ENCODE data around the gene COX11. TPM values are rescaled to one million over a fixed set of nuclear protein-coding genes. Genes with fewer than 3 reads are reported as not detected.

Gene COX11
- total and polyA plus RNA-seq, 2 experiments from 2014 or later = 38.9 to 46.8 TPM

GRCh38 chr17:54996441-54996840 lies 28.0 kb upstream of the COX11 start:
- no peak for TF ChIP-seq EZH2 (IDR thresholded peaks at IDR 0.05; ENCODE audit: insufficient read depth, poor library complexity, severe bottlenecking)
- no peak for TF ChIP-seq EZH2phosphoT487 (IDR thresholded peaks at IDR 0.05; ENCODE audit: insufficient read depth, low read depth)
- WGBS, 2 experiments (ENCODE audit: low coverage in 1 of 2, low lambda C conversion rate in 2 of 2, missing lambda C conversion rate in 2 of 2) = 93 to 95% methylated on average over 1 of the region's 1 CpG
- Histone ChIP-seq H3K4me3 (no peak overlapping the region), H3K9ac (no peak overlapping the region), H3K27me3 (replicated peaks; ENCODE audit: insufficient read depth) (no peaks in the 10 kb centered on the region), H3K9me3 (ENCODE audit: low read depth) (no peaks in the 10 kb centered on the region), H3K9me2 (ENCODE audit: insufficient read depth) (no peaks in the 10 kb centered on the region), H3K79me2 (ENCODE audit: insufficient read depth) (no peaks in the 10 kb centered on the region), H3K27ac (no peak overlapping the region), H3K36me3 (ENCODE audit: low read depth) (peaks cover 8% of the 10 kb centered on the region; the same call in 1 of the 2 replicates), H3F3A (ENCODE audit: insufficient read depth) (no peaks in the 10 kb centered on the region), H3K4me2 (ENCODE audit: unreplicated experiment) (no peak overlapping the region), H3K4me1 (ENCODE audit: insufficient read depth) (no peaks in the 10 kb centered on the region), H4K20me1 (ENCODE audit: insufficient read depth) (no peaks in the 10 kb centered on the region), H2AFZ (no peak overlapping the region)
- in situ Hi-C loops (cut with MboI) = loop anchor here (25.0 kb wide), 1 partner anchor 516 kb away; the partner anchor contains the start of gene SMIM36
- DNase-seq = no peak

GRCh38 chr17:54992797-54993639 lies 24.6 kb upstream of the COX11 start:
- no peaks in the 10 kb centered on the region for H3K79me2 ChIP-seq (ENCODE audit: insufficient read depth)
- no peaks in the 10 kb centered on the region for H3K27me3 ChIP-seq (replicated peaks; ENCODE audit: insufficient read depth)
- H3K9ac ChIP-seq = no peak overlapping the region
- no peak overlapping the region for H3K4me3 ChIP-seq
- no peak for TF ChIP-seq EZH2 (IDR thresholded peaks at IDR 0.05; ENCODE audit: insufficient read depth, poor library complexity, severe bottlenecking)
- no peak for TF ChIP-seq EZH2phosphoT487 (IDR thresholded peaks at IDR 0.05; ENCODE audit: insufficient read depth, low read depth)
- no peak overlapping the region for H3K27ac ChIP-seq
- no peaks in the 10 kb centered on the region for H3K9me3 ChIP-seq (ENCODE audit: low read depth)
- no peaks in the 10 kb centered on the region for H3K4me1 ChIP-seq (ENCODE audit: insufficient read depth)
- no peak overlapping the region for H3K4me2 ChIP-seq (ENCODE audit: unreplicated experiment)
- 68 to 69% methylated on average over 8 of the region's 8 CpGs for WGBS, 2 experiments (ENCODE audit: low coverage in 1 of 2, low lambda C conversion rate in 2 of 2, missing lambda C conversion rate in 2 of 2)
- no peaks in the 10 kb centered on the region for H3K36me3 ChIP-seq (ENCODE audit: low read depth)
- in situ Hi-C loops (cut with MboI) = loop anchor here (25.0 kb wide), 1 partner anchor 519 kb away; the partner anchor contains the start of gene SMIM36
- no peak overlapping the region for H2AFZ ChIP-seq
- DNase-seq = peak; percentile 69
- H3F3A ChIP-seq (ENCODE audit: insufficient read depth) = no peaks in the 10 kb centered on the region
- H3K9me2 ChIP-seq (ENCODE audit: insufficient read depth) = no peaks in the 10 kb centered on the region
- no peaks in the 10 kb centered on the region for H4K20me1 ChIP-seq (ENCODE audit: insufficient read depth)

GRCh38 chr17:54991567-54991966 lies 23.1 kb upstream of the COX11 start:
- Histone ChIP-seq H3K9me3 (ENCODE audit: low read depth) (no peaks in the 10 kb centered on the region), H3K9me2 (ENCODE audit: insufficient read depth) (no peaks in the 10 kb centered on the region), H3K79me2 (ENCODE audit: insufficient read depth) (no peaks in the 10 kb centered on the region), H3K36me3 (ENCODE audit: low read depth) (no peaks in the 10 kb centered on the region), H3K4me1 (ENCODE audit: insufficient read depth) (no peaks in the 10 kb centered on the region), H3K27ac (no peak overlapping the region), H3K27me3 (replicated peaks; ENCODE audit: insufficient read depth) (no peaks in the 10 kb centered on the region), H3K4me3 (no peak overlapping the region), H3K9ac (no peak overlapping the region), H3F3A (ENCODE audit: insufficient read depth) (no peaks in the 10 kb centered on the region), H2AFZ (no peak overlapping the region), H3K4me2 (ENCODE audit: unreplicated experiment) (no peak overlapping the region), H4K20me1 (ENCODE audit: insufficient read depth) (no peaks in the 10 kb centered on the region)
- TF ChIP-seq EZH2phosphoT487 (IDR thresholded peaks at IDR 0.05; ENCODE audit: insufficient read depth, low read depth) (no peak), EZH2 (IDR thresholded peaks at IDR 0.05; ENCODE audit: insufficient read depth, poor library complexity, severe bottlenecking) (no peak)
- in situ Hi-C loops (cut with MboI) = loop anchor here (25.0 kb wide), 1 partner anchor 521 kb away; the partner anchor contains the start of gene SMIM36
- 92 to 96% methylated on average over 1 of the region's 1 CpG for WGBS, 2 experiments (ENCODE audit: low coverage in 1 of 2, low lambda C conversion rate in 2 of 2, missing lambda C conversion rate in 2 of 2)
- DNase-seq = no peak

GRCh38 chr17:54990118-54990517 lies 21.7 kb upstream of the COX11 start:
- no peaks in the 10 kb centered on the region for H3K79me2 ChIP-seq (ENCODE audit: insufficient read depth)
- H3K9ac ChIP-seq = no peak overlapping the region
- no peaks in the 10 kb centered on the region for H3K9me3 ChIP-seq (ENCODE audit: low read depth)
- H3K27me3 ChIP-seq (replicated peaks; ENCODE audit: insufficient read depth) = no peaks in the 10 kb centered on the region
- H3K4me2 ChIP-seq (ENCODE audit: unreplicated experiment) = no peak overlapping the region
- H3F3A ChIP-seq (ENCODE audit: insufficient read depth) = no peaks in the 10 kb centered on the region
- H3K4me1 ChIP-seq (ENCODE audit: insufficient read depth) = peaks cover 8% of the 10 kb centered on the region
- H4K20me1 ChIP-seq (ENCODE audit: insufficient read depth) = no peaks in the 10 kb centered on the region
- H3K4me3 ChIP-seq = no peak overlapping the region
- no peak for TF ChIP-seq EZH2phosphoT487 (IDR thresholded peaks at IDR 0.05; ENCODE audit: insufficient read depth, low read depth)
- no peak for TF ChIP-seq EZH2 (IDR thresholded peaks at IDR 0.05; ENCODE audit: insufficient read depth, poor library complexity, severe bottlenecking)
- no peaks in the 10 kb centered on the region for H3K9me2 ChIP-seq (ENCODE audit: insufficient read depth)
- no peak overlapping the region for H3K27ac ChIP-seq
- DNase-seq = no peak
- 93 to 98% methylated on average over 4 of the region's 4 CpGs for WGBS, 2 experiments (ENCODE audit: low coverage in 1 of 2, low lambda C conversion rate in 2 of 2, missing lambda C conversion rate in 2 of 2)
- no peak overlapping the region for H2AFZ ChIP-seq
- no peaks in the 10 kb centered on the region for H3K36me3 ChIP-seq (ENCODE audit: low read depth)
- in situ Hi-C loops (cut with MboI) = loop anchor here (25.0 kb wide), 1 partner anchor 522 kb away; the partner anchor contains the start of gene SMIM36
